LNCaP clone FGC (cell line): ENCODE data around the gene ANO2.

Source experiments
- DNase-seq: peaks from one replicate; pipeline ENCODE4 v3.0.0-alpha.2; 2011; ENCODE audit warnings: low read depth
- H3K4me3 ChIP-seq: 2 replicates; pipeline ENCODE4 v1.5.1; 2011; ENCODE audit warnings: mild to moderate bottlenecking, low read depth, low read length, control low read depth
- TF ChIP-seq, protein P1 (sequence below): IDR thresholded peaks from 2 replicates; pipeline ENCODE4 v1.5.1; 2012; ENCODE audit warnings: mild to moderate bottlenecking; ENCODE audit not compliant: control insufficient read depth, insufficient read depth; ENCODE audit errors: extremely low read depth

The ANO2 gene

GRCh38 chr12:5912011-5912410 lies 33.0 kb downstream of the ANO2 start:
- H3K4me3 ChIP-seq, result no peak overlapping the region
- no peak for DNase-seq
- TF ChIP-seq, protein P1, sequence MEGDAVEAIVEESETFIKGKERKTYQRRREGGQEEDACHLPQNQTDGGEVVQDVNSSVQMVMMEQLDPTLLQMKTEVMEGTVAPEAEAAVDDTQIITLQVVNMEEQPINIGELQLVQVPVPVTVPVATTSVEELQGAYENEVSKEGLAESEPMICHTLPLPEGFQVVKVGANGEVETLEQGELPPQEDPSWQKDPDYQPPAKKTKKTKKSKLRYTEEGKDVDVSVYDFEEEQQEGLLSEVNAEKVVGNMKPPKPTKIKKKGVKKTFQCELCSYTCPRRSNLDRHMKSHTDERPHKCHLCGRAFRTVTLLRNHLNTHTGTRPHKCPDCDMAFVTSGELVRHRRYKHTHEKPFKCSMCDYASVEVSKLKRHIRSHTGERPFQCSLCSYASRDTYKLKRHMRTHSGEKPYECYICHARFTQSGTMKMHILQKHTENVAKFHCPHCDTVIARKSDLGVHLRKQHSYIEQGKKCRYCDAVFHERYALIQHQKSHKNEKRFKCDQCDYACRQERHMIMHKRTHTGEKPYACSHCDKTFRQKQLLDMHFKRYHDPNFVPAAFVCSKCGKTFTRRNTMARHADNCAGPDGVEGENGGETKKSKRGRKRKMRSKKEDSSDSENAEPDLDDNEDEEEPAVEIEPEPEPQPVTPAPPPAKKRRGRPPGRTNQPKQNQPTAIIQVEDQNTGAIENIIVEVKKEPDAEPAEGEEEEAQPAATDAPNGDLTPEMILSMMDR, result no peak; the same call in 1 of the 2 replicates

GRCh38 chr12:5910790-5911548 lies 34.1 kb downstream of the ANO2 start:
- no peak for DNase-seq
- no peak overlapping the region for H3K4me3 ChIP-seq
- TF ChIP-seq, protein P1, result no peak

- no peak overlapping the region for H3K4me3 ChIP-seq
- TF ChIP-seq, protein P1, result no peak
- DNase-seq, result no peak
These were observed 35.5 kb downstream of the ANO2 start for GRCh38 chr12:5909560-5909959.

DNA sequence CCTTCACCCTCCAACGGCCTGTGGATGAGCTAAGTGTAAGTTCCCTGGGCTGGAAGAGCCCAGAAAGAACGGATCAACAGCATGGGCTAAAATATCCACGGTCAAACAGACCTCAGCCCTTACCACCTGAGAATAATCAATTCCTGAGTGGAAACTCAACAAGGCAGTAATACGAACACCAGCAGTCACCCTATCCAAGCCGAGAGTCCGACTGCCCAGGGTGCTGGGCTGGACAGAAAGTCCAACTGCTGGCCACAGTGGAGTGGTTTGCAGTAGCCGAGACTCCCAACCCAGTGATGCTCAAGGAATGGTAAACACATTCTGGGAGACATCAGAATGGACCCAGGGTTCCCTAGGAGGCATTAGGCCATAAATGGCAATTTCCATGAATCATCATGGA lies 36.8 kb downstream of the ANO2 start:
- no peak overlapping the region for H3K4me3 ChIP-seq
- DNase-seq, result no peak
- TF ChIP-seq, protein P1, result no peak

GRCh38 chr12:5907807-5908206 lies 37.3 kb downstream of the ANO2 start:
- TF ChIP-seq, protein P1, result no peak
- no peak for DNase-seq
- H3K4me3 ChIP-seq, result no peak overlapping the region

GRCh38 chr12:5905757-5906156 lies 39.3 kb downstream of the ANO2 start:
- H3K4me3 ChIP-seq, result no peak overlapping the region
- DNase-seq, result no peak

DNA sequence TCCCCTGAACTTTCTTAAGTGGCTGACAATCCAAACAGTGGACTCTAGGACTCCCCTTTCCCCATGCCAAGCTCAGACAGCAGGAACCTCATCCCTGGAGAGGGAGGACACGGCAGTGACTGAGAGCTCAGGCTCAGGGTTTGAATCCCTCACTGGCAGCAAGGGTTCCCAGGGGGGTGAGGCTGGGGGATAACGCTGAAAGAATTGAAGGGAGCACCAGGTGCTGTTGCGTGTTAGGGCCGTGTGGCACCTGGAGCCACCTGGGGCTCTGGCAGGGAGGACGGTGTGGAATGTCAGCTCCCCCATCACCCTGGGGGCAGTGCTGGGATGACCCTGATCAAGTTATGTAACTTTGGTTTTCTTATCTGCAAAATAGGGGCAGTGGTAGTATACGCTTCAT lies 40.1 kb downstream of the ANO2 start:
- no peak overlapping the region for H3K4me3 ChIP-seq
- DNase-seq, result no peak
- TF ChIP-seq, protein P1, result no peak

More at GRCh38 chr12:5905757-5906156, 39.3 kb downstream of the ANO2 start:
- TF ChIP-seq, protein P1, result no peak
